ENCODE measurements around the gene PLCL2.

- no peak for TF ChIP-seq EP300 (IDR thresholded peaks at IDR 0.05)
- no peak for TF ChIP-seq CTCF (IDR thresholded peaks at IDR 0.05)
- no peak for TF ChIP-seq POLR2A (IDR thresholded peaks at IDR 0.05)
Observed at GRCh38 chr3:17035033-17035432, 150.3 kb downstream of the PLCL2 start.
